ENCODE measurements around the gene NACC2.

Gene NACC2

GRCh38 chr9:136091582-136092352 lies 3.3 kb downstream of the NACC2 start:
- peak; percentile 66 for FAIRE-seq

- peak; percentile 45 for FAIRE-seq
Observed at GRCh38 chr9:136090768-136091581, 4.1 kb downstream of the NACC2 start.

GRCh38 chr9:136090056-136090735 lies 4.9 kb downstream of the NACC2 start:
- FAIRE-seq, result no peak

- FAIRE-seq, result peak; percentile 94
Observed at GRCh38 chr9:136089697-136090045, 5.4 kb downstream of the NACC2 start.

GRCh38 chr9:136088939-136089696 lies 6.0 kb downstream of the NACC2 start:
- no peak for FAIRE-seq

- FAIRE-seq, result no peak
Observed at GRCh38 chr9:136088481-136088938, 6.6 kb downstream of the NACC2 start.

- no peak for FAIRE-seq
Observed at GRCh38 chr9:136087741-136088480, 7.2 kb downstream of the NACC2 start.

GRCh38 chr9:136086951-136087740 lies 7.9 kb downstream of the NACC2 start:
- FAIRE-seq, result no peak

GRCh38 chr9:136086213-136086881 lies 8.7 kb downstream of the NACC2 start:
- no peak for FAIRE-seq

GRCh38 chr9:136085815-136086212 lies 9.3 kb downstream of the NACC2 start:
- FAIRE-seq, result no peak

GRCh38 chr9:136084063-136084944 lies 10.8 kb downstream of the NACC2 start:
- no peak for FAIRE-seq

GRCh38 chr9:136083558-136084062 lies 11.5 kb downstream of the NACC2 start:
- FAIRE-seq, result no peak

GRCh38 chr9:136082496-136083361 lies 12.4 kb downstream of the NACC2 start:
- no peak for FAIRE-seq

GRCh38 chr9:136081826-136082495 lies 13.1 kb downstream of the NACC2 start:
- FAIRE-seq, result no peak

GRCh38 chr9:136081113-136081825 lies 13.8 kb downstream of the NACC2 start:
- no peak for FAIRE-seq

- no peak for FAIRE-seq
Observed at GRCh38 chr9:136080716-136081112, 14.4 kb downstream of the NACC2 start.

GRCh38 chr9:136079916-136080246 lies 15.2 kb downstream of the NACC2 start:
- FAIRE-seq, result no peak
